Peyer's patch (tissue), 4 donors: ENCODE data around the gene KCNF1. TPM values are rescaled to one million over a fixed set of nuclear protein-coding genes. Genes with fewer than 3 reads are reported as not detected.

ENCODE experiments used
- DNase-seq, 3 donors: peaks; one replicate each; pipeline ENCODE4 v3.0.0-alpha.2; 2017 to 2019
- H3K27ac ChIP-seq, 4 donors: fragments of 200-600 bp; sonication (generic); one replicate each; pipeline ENCODE4 v1.5.1; 2016 to 2019
- H3K27me3 ChIP-seq, 2 donors: fragments of 200-600 bp; sonication (generic); one replicate each; pipeline ENCODE4 v1.5.1; 2019
- H3K36me3 ChIP-seq, 3 donors: fragments of 200-600 bp; sonication (generic); one replicate each; pipeline ENCODE4 v1.5.1; 2016 to 2019
- H3K4me1 ChIP-seq, 4 donors: fragments of 200-600 bp; sonication (generic); one replicate each; pipeline ENCODE4 v1.5.1; 2016 to 2019
- H3K4me3 ChIP-seq, 4 donors: fragments of 200-600 bp; sonication (generic); 1 replicate in 3 of 4; 2 replicates in 1 of 4; pipeline ENCODE4 v1.5.1; 2016 to 2019; ENCODE audit warnings: mild to moderate bottlenecking in 1 of 4
- H3K9me3 ChIP-seq, 4 donors: fragments of 200-600 bp; sonication (generic); one replicate each; pipeline ENCODE4 v1.5.1; 2016 to 2019; ENCODE audit warnings: mild to moderate bottlenecking in 1 of 4
- CTCF ChIP-seq, 6 experiments: fragments of 450-650 bp in 4 of 6; fragments of 200-600 bp in 2 of 6; sonication (generic) in 1 of 6; IDR thresholded peaks; one replicate each; pipeline ENCODE4 v1.5.1; 2017 to 2019; ENCODE audit warnings: antibody characterized with exemption in 6 of 6, mild to moderate bottlenecking in 3 of 6, moderate library complexity in 1 of 6
- POLR2A ChIP-seq, 2 donors: fragments of 450-650 bp; IDR thresholded peaks; one replicate each; pipeline ENCODE4 v1.5.1; 2017; ENCODE audit warnings: antibody characterized with exemption in 2 of 2, mild to moderate bottlenecking in 2 of 2, moderate library complexity in 2 of 2
- total RNA-seq, 4 donors: library from RNA; depleted of rRNA; stranded (reverse); fragments of >200 nt; gene quantifications; one replicate each; pipeline ENCODE4 v1.1.0, GENCODE V29; 2016

Gene KCNF1
- total RNA-seq, 4 donors from 2014 or later = 6.6 TPM; not detected in 3

- TF ChIP-seq CTCF (IDR thresholded peaks at IDR 0.05) = no peak
- TF ChIP-seq POLR2A (IDR thresholded peaks at IDR 0.05) = no peak
- H3K36me3 ChIP-seq = no peaks in the 10 kb centered on the region
- H3K4me3 ChIP-seq = no peak overlapping the region
- H3K27ac ChIP-seq = no peak overlapping the region
- no peaks in the 10 kb centered on the region for H3K4me1 ChIP-seq
- H3K27me3 ChIP-seq = no peaks in the 10 kb centered on the region
- no peak for DNase-seq
- peaks cover 0 to 5% (median 2%) of the 10 kb centered on the region in 4 donors for H3K9me3 ChIP-seq
Measured at GRCh38 chr2:10935366-10935918, 23.7 kb downstream of the KCNF1 start.

DNA sequence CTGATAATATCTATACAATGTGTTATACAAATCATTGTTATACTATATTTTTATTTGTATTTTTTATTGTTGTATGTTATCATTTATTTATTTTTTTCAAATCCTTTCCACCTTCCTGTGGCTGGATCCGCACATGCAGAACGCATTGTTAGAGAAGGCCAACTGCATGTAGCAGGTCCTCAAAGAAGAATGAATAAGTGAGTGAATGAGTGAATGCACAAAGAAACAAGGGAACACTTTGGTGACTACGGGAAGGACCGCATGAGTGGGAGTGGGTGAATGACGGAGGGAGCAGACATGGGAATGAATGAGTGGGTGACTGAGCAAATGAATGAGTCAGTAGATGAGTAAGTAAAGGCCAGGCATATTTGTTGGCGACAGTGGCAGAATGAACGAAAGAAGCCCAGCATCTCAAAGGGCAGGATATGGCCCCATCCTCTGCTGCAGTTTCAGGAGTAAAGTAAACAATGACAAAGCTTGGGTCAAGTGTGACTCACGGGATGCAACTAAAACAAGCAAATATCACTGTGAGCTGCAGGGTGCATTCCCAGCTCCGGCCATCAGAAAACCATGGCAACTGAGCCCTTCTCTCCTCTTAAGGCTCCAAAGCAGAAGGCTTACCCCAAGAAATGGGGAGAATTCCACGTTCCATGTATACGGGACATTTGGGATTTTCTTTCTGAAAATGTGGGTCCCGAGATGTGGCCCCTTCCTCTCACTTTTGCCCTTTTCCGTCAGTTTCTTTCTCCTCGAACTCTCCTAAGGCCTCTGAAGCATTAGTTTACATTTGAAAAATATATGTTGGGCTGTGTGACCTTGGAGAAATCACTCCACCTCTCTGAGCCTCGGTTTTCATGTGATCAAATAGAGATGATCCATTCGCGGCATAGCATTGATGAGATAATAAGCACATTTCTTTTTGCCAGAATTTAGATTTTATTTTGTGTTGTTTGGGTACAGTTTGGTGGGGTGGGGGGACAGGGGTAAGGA, 24.5 kb downstream of the KCNF1 start:
- DNase-seq = no peak
- H3K9me3 ChIP-seq = peaks cover 0 to 5% (median 2%) of the 10 kb centered on the region in 4 donors

GRCh38 chr2:10939058-10939457, 27.3 kb downstream of the KCNF1 start:
- no peaks in the 10 kb centered on the region for H3K27me3 ChIP-seq
- no peak for TF ChIP-seq POLR2A (IDR thresholded peaks at IDR 0.05)
- TF ChIP-seq CTCF (IDR thresholded peaks at IDR 0.05) = no peak
- H3K4me3 ChIP-seq = no peak overlapping the region
- H3K27ac ChIP-seq = no peak overlapping the region
- no peaks in the 10 kb centered on the region for H3K4me1 ChIP-seq
- DNase-seq = no peak
- H3K9me3 ChIP-seq = peaks cover 0 to 5% (median 2%) of the 10 kb centered on the region in 4 donors
- no peaks in the 10 kb centered on the region for H3K36me3 ChIP-seq

More for the DNA sequence above, 24.5 kb downstream of the KCNF1 start:
- Histone ChIP-seq H3K4me3 (no peak overlapping the region), H3K27ac (no peak overlapping the region), H3K27me3 (no peaks in the 10 kb centered on the region), H3K4me1 (no peaks in the 10 kb centered on the region), H3K36me3 (no peaks in the 10 kb centered on the region)
- TF ChIP-seq POLR2A (IDR thresholded peaks at IDR 0.05) = no peak
- TF ChIP-seq CTCF (IDR thresholded peaks at IDR 0.05) = peak in 2 of 6 experiments; percentile 8 to 13

DNA sequence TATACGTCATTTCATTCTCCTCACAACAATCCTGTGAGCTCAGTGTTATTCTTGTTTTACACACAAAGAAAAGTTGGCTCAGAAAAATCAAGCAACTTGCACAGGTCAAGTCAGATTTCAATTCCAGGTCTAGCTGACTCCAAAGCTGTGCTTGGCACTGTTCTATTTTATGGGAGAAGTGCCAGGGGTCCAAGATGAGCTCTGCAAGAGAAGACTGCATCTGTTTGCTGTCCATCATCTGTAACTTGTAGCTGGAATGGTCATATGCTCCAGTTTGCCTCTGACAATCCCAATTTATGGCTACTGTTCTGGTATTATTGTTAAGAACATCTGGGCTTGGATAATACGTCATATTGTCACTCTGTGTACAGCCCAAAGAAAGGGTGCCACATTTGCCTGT, 28.9 kb downstream of the KCNF1 start:
- no peaks in the 10 kb centered on the region for H3K4me1 ChIP-seq
- DNase-seq = no peak
- peaks cover 0 to 5% (median 2%) of the 10 kb centered on the region in 4 donors for H3K9me3 ChIP-seq
- no peaks in the 10 kb centered on the region for H3K27me3 ChIP-seq
- H3K27ac ChIP-seq = no peak overlapping the region
- no peak overlapping the region for H3K4me3 ChIP-seq
- no peaks in the 10 kb centered on the region for H3K36me3 ChIP-seq
- TF ChIP-seq POLR2A (IDR thresholded peaks at IDR 0.05) (no peak), CTCF (IDR thresholded peaks at IDR 0.05) (no peak)

- H3K4me3 ChIP-seq = no peak overlapping the region
- DNase-seq = no peak
- no peaks in the 10 kb centered on the region for H3K27me3 ChIP-seq
- TF ChIP-seq CTCF (IDR thresholded peaks at IDR 0.05) = no peak
- no peak for TF ChIP-seq POLR2A (IDR thresholded peaks at IDR 0.05)
- peaks cover 0 to 5% (median 2%) of the 10 kb centered on the region in 4 donors for H3K9me3 ChIP-seq
- no peaks in the 10 kb centered on the region for H3K4me1 ChIP-seq
- no peaks in the 10 kb centered on the region for H3K36me3 ChIP-seq
- no peak overlapping the region for H3K27ac ChIP-seq
Measured at GRCh38 chr2:10941383-10941782, 29.6 kb downstream of the KCNF1 start.
